Left lung (tissue), 10 donors: Measurements from ENCODE around the gene PKMYT1. TPM values are rescaled to one million over a fixed set of nuclear protein-coding genes. Genes with fewer than 3 reads are reported as not detected.

Experiments
- ATAC-seq: fragments of 200-7000 bp; cut with Tn5 transposase; one replicate; pipeline ENCODE4 v1.9.1; 2020; ENCODE audit warnings: moderate library complexity
- DNase-seq, 4 donors: peaks; one replicate each; pipeline ENCODE4 v3.0.0-alpha.2; 2013 to 2020
- H3K27ac ChIP-seq, 2 donors: fragments of 200-600 bp; sonication (generic) in 1 of 2; one replicate each; pipeline versions ENCODE4 v1.5.0 to v1.8.0; 2020 to 2021
- H3K27me3 ChIP-seq, 2 donors: fragments of 200-600 bp; sonication (generic) in 1 of 2; one replicate each; pipeline versions ENCODE4 v1.5.0 to v1.8.0; 2020 to 2021
- H3K36me3 ChIP-seq, 2 donors: fragments of 200-600 bp; sonication (generic) in 1 of 2; one replicate each; pipeline versions ENCODE4 v1.5.0 to v1.8.0; 2020 to 2021
- H3K4me1 ChIP-seq, 2 donors: fragments of 200-600 bp; one replicate each; pipeline ENCODE4 v1.8.0; 2021
- H3K4me3 ChIP-seq, 2 donors: fragments of 200-600 bp; sonication (generic) in 1 of 2; one replicate each; pipeline versions ENCODE4 v1.5.0 to v1.8.0; 2020 to 2021; ENCODE audit warnings: mild to moderate bottlenecking in 1 of 2
- H3K9me3 ChIP-seq, 2 donors: fragments of 200-600 bp; sonication (generic) in 1 of 2; one replicate each; pipeline versions ENCODE4 v1.5.0 to v1.8.0; 2020 to 2021
- CTCF ChIP-seq, 2 donors: fragments of 200-600 bp; sonication (generic) in 1 of 2; IDR thresholded peaks; one replicate each; pipeline versions ENCODE4 v1.5.0 to v1.8.0; 2021; ENCODE audit warnings: antibody characterized with exemption in 2 of 2
- intact Hi-C, 2 donors: fragments of 100-400 bp; cut with DNase I; formaldehyde crosslinking; loops; one replicate each; pipeline versions ENCODE4 v1.11.2 to v1.14.2; 2022
- polyA plus RNA-seq, 6 donors: library from polyadenylated mRNA; unstranded; fragments of 120-200 nt; gene quantifications; one replicate each; pipeline ENCODE4 v1.2.1, GENCODE V29; 2013; ENCODE audit not compliant: insufficient read length in 6 of 6
- total RNA-seq, 2 donors: library from RNA; stranded (reverse); fragmentation: NEBNext Ultra II Directional; extraction: Animal tissue kit (Norgen Biotek cat#: 25700); gene quantifications; one replicate each; pipeline ENCODE4 v1.2.1, GENCODE V29; 2021
- donor health status: DM: no; HTN: yes; CAD: no.
- donor health status: DM: no; HTN: no; CAD: no.

PKMYT1 gene
- total and polyA plus RNA-seq, 8 donors = 13.9 to 21.8 (median 17.2) TPM

- no peaks in the 10 kb centered on the region for H3K27me3 ChIP-seq
- H3K27ac ChIP-seq = no peak overlapping the region
- ATAC-seq (no peak), DNase-seq (peak in 1 of 4 donors; percentile 74)
- H3K9me3 ChIP-seq = no peaks in the 10 kb centered on the region
- intact Hi-C loops = no loop called here
- TF ChIP-seq CTCF (IDR thresholded peaks at IDR 0.05) = no peak
- peaks cover 0 to 11% of the 10 kb centered on the region in 2 donors for H3K36me3 ChIP-seq
- H3K4me3 ChIP-seq = peak overlapping the region; percentile 50 to 70
- H3K4me1 ChIP-seq = peaks cover 11 to 42% of the 10 kb centered on the region in 2 donors
Measured at GRCh38 chr16:2979669-2980226, 498 bp downstream of the PKMYT1 start.

- intact Hi-C loops = no loop called here
- no peaks in the 10 kb centered on the region for H3K27me3 ChIP-seq
- H3K9me3 ChIP-seq = no peaks in the 10 kb centered on the region
- peak; percentile 45 for ATAC-seq
- no peak overlapping the region for H3K4me3 ChIP-seq
- peaks cover 11 to 30% of the 10 kb centered on the region in 2 donors for H3K4me1 ChIP-seq
- no peak for TF ChIP-seq CTCF (IDR thresholded peaks at IDR 0.05)
- H3K27ac ChIP-seq = no peak overlapping the region
- peaks cover 0 to 12% of the 10 kb centered on the region in 2 donors for H3K36me3 ChIP-seq
- peak in 2 of 4 donors; percentile 56 to 86 for DNase-seq
Measured at GRCh38 chr16:2977440-2977839, 2.8 kb downstream of the PKMYT1 start.

DNA sequence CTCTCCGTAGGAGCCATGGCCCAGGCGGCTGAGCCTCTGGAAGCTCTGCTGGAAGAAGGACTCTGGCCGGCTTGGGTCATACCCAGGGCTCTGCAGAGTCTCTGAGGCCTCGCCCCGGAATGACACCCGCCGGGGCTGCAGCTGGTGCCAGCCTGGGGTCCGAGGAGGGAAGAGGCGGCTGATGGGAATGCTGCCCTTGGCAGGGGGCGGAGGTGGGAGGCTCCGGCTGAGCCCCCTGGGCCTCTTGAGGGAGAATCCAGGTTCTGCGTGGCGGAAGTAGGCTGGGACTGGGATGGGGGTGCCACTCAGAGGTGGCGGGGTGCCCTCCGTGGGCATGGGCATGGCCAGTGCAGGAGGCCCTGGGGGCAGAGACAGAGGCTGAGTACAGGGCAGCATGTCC is 3.6 kb downstream of the PKMYT1 start:
- TF ChIP-seq CTCF (IDR thresholded peaks at IDR 0.05) = no peak
- no peaks in the 10 kb centered on the region for H3K27me3 ChIP-seq
- H3K9me3 ChIP-seq = no peaks in the 10 kb centered on the region
- ATAC-seq (no peak), DNase-seq (no peak)
- H3K36me3 ChIP-seq = peaks cover 0 to 18% of the 10 kb centered on the region in 2 donors
- no peak overlapping the region for H3K27ac ChIP-seq
- H3K4me3 ChIP-seq = no peak overlapping the region
- intact Hi-C loops = no loop called here
- H3K4me1 ChIP-seq = peaks cover 11 to 30% of the 10 kb centered on the region in 2 donors

- H3K4me3 ChIP-seq = no peak overlapping the region
- DNase-seq = no peak
- H3K4me1 ChIP-seq = peaks cover 11 to 29% of the 10 kb centered on the region in 2 donors
- no peak for TF ChIP-seq CTCF (IDR thresholded peaks at IDR 0.05)
- H3K27me3 ChIP-seq = no peaks in the 10 kb centered on the region
- peaks cover 0 to 19% of the 10 kb centered on the region in 2 donors for H3K36me3 ChIP-seq
- H3K27ac ChIP-seq = no peak overlapping the region
- intact Hi-C loops = no loop called here
- no peak for ATAC-seq
- no peaks in the 10 kb centered on the region for H3K9me3 ChIP-seq
Measured at GRCh38 chr16:2976201-2976600, 4.0 kb downstream of the PKMYT1 start.

DNA sequence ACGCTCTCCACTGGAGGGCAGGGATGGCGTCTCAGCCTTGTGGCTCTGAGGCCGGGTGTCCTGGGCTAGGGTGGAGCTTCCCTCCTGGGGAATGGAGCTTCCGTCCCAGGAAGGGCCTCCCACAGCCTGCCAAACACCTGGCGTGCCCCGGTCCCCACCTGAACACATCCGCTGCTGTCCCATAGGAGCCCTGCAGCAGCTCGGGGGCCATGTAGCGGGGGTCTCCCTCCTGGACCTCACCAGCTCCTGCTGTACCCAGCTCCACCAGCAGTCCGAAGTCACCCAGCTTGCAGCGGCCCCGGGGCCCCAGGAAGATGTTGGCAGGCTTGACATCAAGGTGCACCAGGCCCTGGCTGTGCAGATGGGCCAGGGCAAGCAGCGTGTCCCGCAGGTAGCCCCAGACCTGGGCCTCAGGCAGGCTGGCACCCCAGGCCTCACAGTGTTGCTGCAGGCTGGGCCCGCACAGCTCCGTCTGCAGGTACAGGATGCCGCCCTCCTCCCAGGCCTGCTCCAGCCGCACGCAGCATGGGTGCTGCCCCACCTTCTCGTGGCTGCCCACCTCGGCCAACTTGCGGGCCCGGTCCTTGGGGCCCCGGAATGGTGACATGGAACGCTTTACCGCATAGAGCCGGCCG is 5.0 kb downstream of the PKMYT1 start:
- TF ChIP-seq CTCF (IDR thresholded peaks at IDR 0.05) = no peak
- no peaks in the 10 kb centered on the region for H3K27me3 ChIP-seq
- no peak overlapping the region for H3K27ac ChIP-seq
- H3K36me3 ChIP-seq = peaks cover 0 to 19% of the 10 kb centered on the region in 2 donors
- no peaks in the 10 kb centered on the region for H3K9me3 ChIP-seq
- DNase-seq (no peak), ATAC-seq (no peak)
- peaks cover 6 to 32% of the 10 kb centered on the region in 2 donors for H3K4me1 ChIP-seq
- no peak overlapping the region for H3K4me3 ChIP-seq
- intact Hi-C loops = no loop called here
